HEK293T (cell line): ENCODE data around the gene TRPC1.
"Not testable (repeated sequence)": the region's sequence is repeated elsewhere in the genome, so short reads cannot be mapped to it uniquely, and the experiment has no call there.

Experiments
- CTCF ChIA-PET: fragments of 350-600 bp; formaldehyde crosslinking; extraction: SDS; loops from one replicate; lab custom pipeline; 2021; ENCODE audit warnings: antibody characterized with exemption, inconsistent platforms; lab: Yijun Ruan, JAX
- POLR2A ChIA-PET: fragments of 350-600 bp; formaldehyde crosslinking; extraction: SDS; loops from one replicate; lab custom pipeline; 2020; ENCODE audit warnings: antibody characterized with exemption, inconsistent platforms; lab: Yijun Ruan, JAX
- DNase-seq: peaks from one replicate; pipeline ENCODE4 v3.0.0; 2012; ENCODE audit warnings: mixed read lengths; ENCODE audit errors: extremely low spot score
- ARNT ChIP-seq: fragments of 450-650 bp; IDR thresholded peaks from 2 replicates; pipeline ENCODE4 v1.6.1; 2017; ENCODE audit warnings: mild to moderate bottlenecking
- BHLHE40 ChIP-seq: fragments of 450-650 bp; IDR thresholded peaks from 2 replicates; pipeline ENCODE4 v1.6.1; 2016; ENCODE audit warnings: mild to moderate bottlenecking, moderate library complexity, borderline replicate concordance
- CTBP1 ChIP-seq: fragments of 450-650 bp; IDR thresholded peaks from 2 replicates; pipeline ENCODE4 v1.6.1; 2016; ENCODE audit warnings: borderline replicate concordance
- ELF4 ChIP-seq: fragments of 450-650 bp; IDR thresholded peaks from 2 replicates; pipeline ENCODE4 v1.6.1; 2017; ENCODE audit warnings: antibody characterized with exemption
- FOXA1 ChIP-seq: fragments of 450-650 bp; IDR thresholded peaks from 2 replicates; pipeline ENCODE4 v1.6.1; 2016; ENCODE audit warnings: mild to moderate bottlenecking
- FOXK2 ChIP-seq: fragments of 450-650 bp; IDR thresholded peaks from 2 replicates; pipeline ENCODE4 v1.6.1; 2016; ENCODE audit warnings: mild to moderate bottlenecking
- FOXM1 ChIP-seq: fragments of 450-650 bp; IDR thresholded peaks from 2 replicates; pipeline ENCODE4 v1.6.1; 2017; ENCODE audit warnings: mild to moderate bottlenecking, borderline replicate concordance
- HDGF ChIP-seq: fragments of 450-650 bp; IDR thresholded peaks from 2 replicates; pipeline ENCODE4 v1.6.1; 2017; ENCODE audit warnings: antibody characterized with exemption, borderline replicate concordance
- L3MBTL2 ChIP-seq: fragments of 450-650 bp; conservative IDR thresholded peaks from 2 replicates; pipeline ENCODE4 v1.6.1; 2016; ENCODE audit warnings: mild to moderate bottlenecking
- LEF1 ChIP-seq: fragments of 450-650 bp; IDR thresholded peaks from 2 replicates; pipeline ENCODE4 v1.6.1; 2017; ENCODE audit warnings: mild to moderate bottlenecking, borderline replicate concordance
- NFRKB ChIP-seq: fragments of 450-650 bp; IDR thresholded peaks from 2 replicates; pipeline ENCODE4 v1.6.1; 2016; ENCODE audit warnings: mild to moderate bottlenecking, moderate library complexity
- PKNOX1 ChIP-seq: fragments of 450-650 bp; IDR thresholded peaks from 2 replicates; pipeline ENCODE4 v1.6.1; 2016
- SP1 ChIP-seq: fragments of 450-650 bp; IDR thresholded peaks from 2 replicates; pipeline ENCODE4 v1.6.1; 2017
- SUZ12 ChIP-seq: fragments of 450-650 bp; IDR thresholded peaks from 2 replicates; pipeline ENCODE4 v1.6.1; 2016; ENCODE audit warnings: mild to moderate bottlenecking
- TARDBP ChIP-seq: fragments of 450-650 bp; IDR thresholded peaks from 2 replicates; pipeline ENCODE4 v1.6.1; 2016
- ZNF384 ChIP-seq: fragments of 450-650 bp; IDR thresholded peaks from 2 replicates; pipeline ENCODE4 v1.6.1; 2016

The TRPC1 gene

GRCh38 chr3:142693136-142693853 lies 30.5 kb upstream of the TRPC1 start:
- DNase-seq, result no peak
- TF ChIP-seq SP1, result no peak
- no peak for TF ChIP-seq FOXA1
- TF ChIP-seq CTBP1, result no peak
- TF ChIP-seq FOXK2, result no peak
- ChIA-PET CTCF (no interaction called here), POLR2A (no interaction called here)

- DNase-seq, result no peak
- ChIA-PET CTCF (no interaction called here), POLR2A (no interaction called here)
- no peak for TF ChIP-seq FOXK2
- TF ChIP-seq SP1, result no peak
- TF ChIP-seq HDGF, result no peak
- TF ChIP-seq ELF4, result no peak
- no peak for TF ChIP-seq ZNF384
- no peak for TF ChIP-seq ARNT
- TF ChIP-seq CTBP1, result no peak
- TF ChIP-seq TARDBP, result no peak
- TF ChIP-seq NFRKB, result no peak
- no peak for TF ChIP-seq L3MBTL2
- TF ChIP-seq FOXA1, result no peak
- no peak for TF ChIP-seq FOXM1
- no peak for TF ChIP-seq BHLHE40
- no peak for TF ChIP-seq PKNOX1
- no peak for TF ChIP-seq LEF1
- TF ChIP-seq SUZ12, result no peak
Observed at GRCh38 chr3:142694225-142694624, 29.6 kb upstream of the TRPC1 start.

- ChIA-PET CTCF (no interaction called here), POLR2A (interaction anchor here (1.2 kb wide), 1 partner anchor 127 kb away, joined by 3 read pairs; the partner anchor contains the start of gene ATR)
- TF ChIP-seq PKNOX1, result no peak
- TF ChIP-seq CTBP1, result no peak
- TF ChIP-seq FOXM1, result no peak
- no peak for TF ChIP-seq L3MBTL2
- TF ChIP-seq FOXA1, result no peak
- TF ChIP-seq NFRKB, result no peak
- no peak for TF ChIP-seq ZNF384
- DNase-seq, result no peak
Observed at GRCh38 chr3:142705198-142705597, 18.6 kb upstream of the TRPC1 start.

GRCh38 chr3:142706321-142707127 lies 17.3 kb upstream of the TRPC1 start:
- no peak for DNase-seq
- POLR2A ChIA-PET, result no interaction called here
- CTCF ChIA-PET, result no interaction called here
- TF ChIP-seq HDGF (no peak), ARNT (no peak), ZNF384 (no peak), PKNOX1 (no peak), FOXK2 (no peak), FOXM1 (no peak), BHLHE40 (no peak)

- CTCF ChIA-PET, result no interaction called here
- TF ChIP-seq BHLHE40 (no peak), SUZ12 (no peak), FOXA1 (no peak), NFRKB (no peak), CTBP1 (no peak), FOXM1 (no peak), HDGF (no peak), FOXK2 (no peak), PKNOX1 (no peak), SP1 (no peak), ZNF384 (no peak), LEF1 (no peak), ELF4 (no peak)
- DNase-seq, result no peak
- POLR2A ChIA-PET, result no interaction called here
Observed at GRCh38 chr3:142709207-142709606, 14.6 kb upstream of the TRPC1 start.

GRCh38 chr3:142714882-142715281 lies 9.0 kb upstream of the TRPC1 start:
- POLR2A ChIA-PET, result interaction anchor here (3.1 kb wide), 1 partner anchor 9 kb away, joined by 10 read pairs; the partner anchor contains the start of gene TRPC1
- CTCF ChIA-PET, DNase-seq: not testable (repeated sequence)
